Measurements from ENCODE around the gene R3HDM2.
A peak's percentile ranks its signal among the peaks of the same experiment; 100 is the strongest.

The R3HDM2 gene

DNA sequence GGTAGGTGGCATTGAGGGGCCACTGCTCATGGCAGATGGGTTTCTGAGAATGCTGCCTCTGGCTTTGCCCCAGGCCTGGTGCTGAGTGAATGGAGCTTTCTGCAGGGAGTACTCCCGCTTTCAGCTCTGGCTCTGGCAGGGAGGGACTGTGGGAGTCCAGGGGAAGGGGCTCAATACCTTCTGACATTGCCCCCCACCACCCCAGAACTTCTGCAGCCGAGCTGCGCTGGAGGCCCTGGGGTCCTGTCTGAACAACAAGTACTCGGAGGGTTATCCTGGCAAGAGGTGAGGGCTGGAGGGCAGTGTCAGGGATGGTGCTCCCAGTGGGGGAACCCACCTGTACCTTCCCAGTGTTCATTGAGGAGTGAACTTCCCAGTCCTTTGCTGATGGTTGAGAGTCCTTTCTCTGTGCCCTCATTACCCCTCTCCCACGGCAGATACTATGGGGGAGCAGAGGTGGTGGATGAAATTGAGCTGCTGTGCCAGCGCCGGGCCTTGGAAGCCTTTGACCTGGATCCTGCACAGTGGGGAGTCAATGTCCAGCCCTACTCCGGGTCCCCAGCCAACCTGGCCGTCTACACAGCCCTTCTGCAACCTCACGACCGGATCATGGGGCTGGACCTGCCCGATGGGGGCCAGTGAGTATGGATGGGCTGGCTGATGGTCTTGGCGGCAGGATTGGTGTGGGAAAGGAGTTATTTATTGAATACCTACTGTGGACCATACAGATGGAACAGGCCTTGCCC lies 199.4 kb downstream of the R3HDM2 start:
- H2BK5ac ChIP-seq (ENCODE audit: low read depth, low read length, poor library complexity, severe bottlenecking), result no peak overlapping the region
- peaks cover 23% of the 10 kb centered on the region for H3K79me1 ChIP-seq (replicated peaks; ENCODE audit: low read length, poor library complexity, severe bottlenecking)
- peaks cover 1 to 21% of the 10 kb centered on the region in 2 experiments for H3K27me3 ChIP-seq (ENCODE audit: control insufficient read depth in 1 of 2, insufficient read depth in 1 of 2, low read length in 2 of 2)
- H3K23ac ChIP-seq (ENCODE audit: low read length in 2 of 2), result no peak overlapping the region
- H4K8ac ChIP-seq (ENCODE audit: low read length), result peak overlapping the region; percentile 47
- peak overlapping the region; percentile 21 for H3K4me2 ChIP-seq (ENCODE audit: low read length, poor library complexity, severe bottlenecking)
- H3K9ac ChIP-seq (ENCODE audit: low read length), result peak overlapping the region; percentile 98
- no peaks in the 10 kb centered on the region for H3K9me3 ChIP-seq (ENCODE audit: control insufficient read depth, low read length)
- WGBS, result 97% methylated on average over 10 of the region's 13 CpGs
- peak overlapping the region in 1 of 2 experiments; percentile 26 for H3K14ac ChIP-seq (ENCODE audit: low read length in 2 of 2)
- no peak overlapping the region for H2BK120ac ChIP-seq (ENCODE audit: low read depth, low read length)
- H3K4me1 ChIP-seq (ENCODE audit: control insufficient read depth, insufficient read depth, low read depth, low read length), result peaks cover 29% of the 10 kb centered on the region
- peak overlapping the region in 1 of 2 experiments; percentile 16 for H3K18ac ChIP-seq (ENCODE audit: low read depth in 1 of 2, low read length in 2 of 2)
- no peak for DNase-seq
- H3K4ac ChIP-seq (ENCODE audit: low read depth in 1 of 2, low read length in 2 of 2), result peak overlapping the region in 1 of 2 experiments; percentile 10
- peak overlapping the region; percentile 47 for H4K91ac ChIP-seq (ENCODE audit: low read length)
- H3K36me3 ChIP-seq (ENCODE audit: control insufficient read depth in 1 of 2, insufficient read depth in 2 of 2, low read depth in 1 of 2, low read length in 2 of 2), result peaks cover 42 to 54% of the 10 kb centered on the region in 2 experiments
- no peak overlapping the region for H2BK12ac ChIP-seq (ENCODE audit: low read length in 2 of 2)
- H3K27ac ChIP-seq (ENCODE audit: low read length, poor library complexity, severe bottlenecking), result no peak overlapping the region
- H3K4me3 ChIP-seq (ENCODE audit: insufficient read depth in 1 of 2, low read depth in 1 of 2, low read length in 2 of 2), result peak overlapping the region in 1 of 2 experiments; percentile 86
- H2BK15ac ChIP-seq (ENCODE audit: low read depth, poor library complexity, severe bottlenecking), result peak overlapping the region; percentile 61
- H2AK5ac ChIP-seq (ENCODE audit: low read length, severe bottlenecking), result no peak overlapping the region
- H2AFZ ChIP-seq (ENCODE audit: low read depth, low read length), result no peak overlapping the region

DNA sequence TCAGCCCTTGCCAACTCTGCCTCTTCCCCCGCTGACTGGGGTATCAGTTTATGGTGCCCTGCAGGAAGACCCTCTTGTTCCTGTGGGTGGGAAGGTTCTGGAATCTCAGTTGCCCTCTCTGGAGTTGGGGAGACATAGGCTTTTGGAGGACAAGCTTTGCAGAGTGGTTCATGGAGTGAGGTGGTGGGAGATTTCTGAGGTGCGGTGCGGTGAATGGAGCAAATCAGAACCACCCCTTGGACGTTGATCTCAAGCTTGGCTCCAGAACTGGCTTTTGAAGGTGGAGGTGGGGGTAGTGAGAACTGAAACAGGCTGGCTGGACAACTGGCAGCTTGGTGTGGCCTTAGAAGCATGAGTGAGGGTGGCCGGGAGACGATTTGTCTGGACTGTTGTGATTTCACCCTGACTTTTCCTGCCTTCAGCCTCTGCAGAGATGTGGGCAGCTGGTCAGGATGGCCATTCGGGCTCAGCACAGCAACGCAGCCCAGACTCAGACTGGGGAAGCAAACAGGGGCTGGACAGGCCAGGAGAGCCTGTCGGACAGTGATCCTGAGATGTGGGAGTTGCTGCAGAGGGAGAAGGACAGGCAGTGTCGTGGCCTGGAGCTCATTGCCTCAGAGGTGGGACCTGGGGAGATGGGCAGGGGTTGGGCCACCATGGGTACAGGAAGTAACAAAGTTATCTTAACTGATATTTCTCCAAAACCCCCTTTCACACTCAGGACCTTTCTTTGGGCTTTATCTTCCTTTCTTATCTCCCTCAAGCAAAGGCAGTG lies 200.3 kb downstream of the R3HDM2 start:
- Histone ChIP-seq H2BK15ac (ENCODE audit: low read depth, poor library complexity, severe bottlenecking) (no peak overlapping the region), H4K91ac (ENCODE audit: low read length) (peak overlapping the region; percentile 94), H2AK5ac (ENCODE audit: low read length, severe bottlenecking) (no peak overlapping the region), H3K27ac (ENCODE audit: low read length, poor library complexity, severe bottlenecking) (peak overlapping the region; percentile 96), H2BK5ac (ENCODE audit: low read depth, low read length, poor library complexity, severe bottlenecking) (no peak overlapping the region), H3K9ac (ENCODE audit: low read length) (peak overlapping the region; percentile 98), H3K9me3 (ENCODE audit: control insufficient read depth, low read length) (no peaks in the 10 kb centered on the region), H3K23ac (ENCODE audit: low read length in 2 of 2) (no peak overlapping the region), H3K14ac (ENCODE audit: low read length in 2 of 2) (peak overlapping the region in 1 of 2 experiments; percentile 64), H4K8ac (ENCODE audit: low read length) (peak overlapping the region; percentile 78), H2BK120ac (ENCODE audit: low read depth, low read length) (peak overlapping the region; percentile 44), H3K79me1 (replicated peaks; ENCODE audit: low read length, poor library complexity, severe bottlenecking) (peaks cover 23% of the 10 kb centered on the region), H2BK12ac (ENCODE audit: low read length in 2 of 2) (peak overlapping the region; percentile 4 to 7), H3K4me2 (ENCODE audit: low read length, poor library complexity, severe bottlenecking) (peak overlapping the region; percentile 76), H2AFZ (ENCODE audit: low read depth, low read length) (no peak overlapping the region), H3K4me3 (ENCODE audit: insufficient read depth in 1 of 2, low read depth in 1 of 2, low read length in 2 of 2) (peak overlapping the region; percentile 70 to 86), H3K18ac (ENCODE audit: low read depth in 1 of 2, low read length in 2 of 2) (peak overlapping the region; percentile 2 to 81), H3K27me3 (ENCODE audit: control insufficient read depth in 1 of 2, insufficient read depth in 1 of 2, low read length in 2 of 2) (peaks cover 9 to 22% of the 10 kb centered on the region in 2 experiments), H3K36me3 (ENCODE audit: control insufficient read depth in 1 of 2, insufficient read depth in 2 of 2, low read depth in 1 of 2, low read length in 2 of 2) (peaks cover 42 to 45% of the 10 kb centered on the region in 2 experiments), H3K4me1 (ENCODE audit: control insufficient read depth, insufficient read depth, low read depth, low read length) (peaks cover 33% of the 10 kb centered on the region), H3K4ac (ENCODE audit: low read depth in 1 of 2, low read length in 2 of 2) (peak overlapping the region; percentile 16 to 56)
- no peak for DNase-seq
- 42% methylated on average over 9 of the region's 10 CpGs for WGBS

GRCh38 chr12:57229634-57230380 lies 201.0 kb downstream of the R3HDM2 start, which contains the start of gene SHMT2:
Gene SHMT2, plus strand, starts transcription at chr12:57229711. Its CDS starts 68 bp downstream, at chr12:57229779.
- peak within 1 kb of the TSS; percentile 87 for H4K8ac ChIP-seq (ENCODE audit: low read length)
- H3K9ac ChIP-seq (ENCODE audit: low read length), result peak within 1 kb of the TSS; percentile 98
- DNase-seq, result peak; percentile 96
- peak within 1 kb of the TSS; percentile 70 for H2BK5ac ChIP-seq (ENCODE audit: low read depth, low read length, poor library complexity, severe bottlenecking)
- H3K4me1 ChIP-seq (ENCODE audit: control insufficient read depth, insufficient read depth, low read depth, low read length), result peaks cover 34% of the 10 kb centered on the region
- peaks cover 11 to 30% of the 10 kb centered on the region in 2 experiments for H3K27me3 ChIP-seq (ENCODE audit: control insufficient read depth in 1 of 2, insufficient read depth in 1 of 2, low read length in 2 of 2)
- peaks cover 38% of the 10 kb centered on the region in 2 experiments for H3K36me3 ChIP-seq (ENCODE audit: control insufficient read depth in 1 of 2, insufficient read depth in 2 of 2, low read depth in 1 of 2, low read length in 2 of 2)
- H3K4me2 ChIP-seq (ENCODE audit: low read length, poor library complexity, severe bottlenecking), result peak within 1 kb of the TSS; percentile 76
- under 1% methylated on average over 33 of the region's 42 CpGs for WGBS
- H2BK15ac ChIP-seq (ENCODE audit: low read depth, poor library complexity, severe bottlenecking), result peak within 1 kb of the TSS; percentile 3
- peak within 1 kb of the TSS; percentile 2 to 81 for H3K18ac ChIP-seq (ENCODE audit: low read depth in 1 of 2, low read length in 2 of 2)
- H3K23ac ChIP-seq (ENCODE audit: low read length in 2 of 2), result no peak within 1 kb of the TSS
- H3K14ac ChIP-seq (ENCODE audit: low read length in 2 of 2), result peak within 1 kb of the TSS in 1 of 2 experiments; percentile 64
- no peaks in the 10 kb centered on the region for H3K9me3 ChIP-seq (ENCODE audit: control insufficient read depth, low read length)
- H2BK12ac ChIP-seq (ENCODE audit: low read length in 2 of 2), result peak within 1 kb of the TSS; percentile 4 to 7
- H3K4me3 ChIP-seq (ENCODE audit: insufficient read depth in 1 of 2, low read depth in 1 of 2, low read length in 2 of 2), result peak within 1 kb of the TSS; percentile 70 to 86
- H2BK120ac ChIP-seq (ENCODE audit: low read depth, low read length), result peak within 1 kb of the TSS; percentile 65
- peaks cover 23% of the 10 kb centered on the region for H3K79me1 ChIP-seq (replicated peaks; ENCODE audit: low read length, poor library complexity, severe bottlenecking)
- H3K27ac ChIP-seq (ENCODE audit: low read length, poor library complexity, severe bottlenecking), result peak within 1 kb of the TSS; percentile 96
- peak within 1 kb of the TSS; percentile 56 to 78 for H3K4ac ChIP-seq (ENCODE audit: low read depth in 1 of 2, low read length in 2 of 2)
- peak within 1 kb of the TSS; percentile 19 for H2AK5ac ChIP-seq (ENCODE audit: low read length, severe bottlenecking)
- H2AFZ ChIP-seq (ENCODE audit: low read depth, low read length), result no peak within 1 kb of the TSS
- H4K91ac ChIP-seq (ENCODE audit: low read length), result peak within 1 kb of the TSS; percentile 94

All from mesenchymal stem cell (in vitro differentiated cells and primary cell).